Thyroid gland (tissue), 4 donors: ENCODE results near the gene ABCA3.

Source experiments
- CTCF ChIP-seq, 6 experiments: fragments of 200-600 bp in 3 of 6; fragments of 450-650 bp in 3 of 6; sonication (generic) in 3 of 6; IDR thresholded peaks; one replicate each; pipeline ENCODE4 v1.5.1; 2016 to 2019; ENCODE audit warnings: antibody characterized with exemption in 6 of 6, mild to moderate bottlenecking in 2 of 6, inconsistent platforms in 1 of 6, moderate library complexity in 1 of 6
- POLR2A ChIP-seq, 2 donors: fragments of 450-650 bp; IDR thresholded peaks; one replicate each; pipeline ENCODE4 v1.6.1; 2017; ENCODE audit warnings: antibody characterized with exemption in 2 of 2, mild to moderate bottlenecking in 2 of 2, moderate library complexity in 1 of 2

- TF ChIP-seq CTCF (IDR thresholded peaks at IDR 0.05), result no peak
- TF ChIP-seq POLR2A (IDR thresholded peaks at IDR 0.05), result no peak
Observed at GRCh38 chr16:2270588-2271470, 69.7 kb downstream of the ABCA3 start.
